GM21360 (cell line): Measurements from ENCODE around the gene SLC38A10.
"Not testable (repeated sequence)": the region's sequence is repeated elsewhere in the genome, so short reads cannot be mapped to it uniquely, and the experiment has no call there.

ENCODE experiments used
- ATAC-seq: cut with Tn5 transposase; IDR thresholded peaks from one replicate; pipeline ENCODE4 v1.9.1; 2021; ENCODE audit warnings: mild to moderate bottlenecking, moderate library complexity; ENCODE audit not compliant: unreplicated experiment

Gene SLC38A10

DNA sequence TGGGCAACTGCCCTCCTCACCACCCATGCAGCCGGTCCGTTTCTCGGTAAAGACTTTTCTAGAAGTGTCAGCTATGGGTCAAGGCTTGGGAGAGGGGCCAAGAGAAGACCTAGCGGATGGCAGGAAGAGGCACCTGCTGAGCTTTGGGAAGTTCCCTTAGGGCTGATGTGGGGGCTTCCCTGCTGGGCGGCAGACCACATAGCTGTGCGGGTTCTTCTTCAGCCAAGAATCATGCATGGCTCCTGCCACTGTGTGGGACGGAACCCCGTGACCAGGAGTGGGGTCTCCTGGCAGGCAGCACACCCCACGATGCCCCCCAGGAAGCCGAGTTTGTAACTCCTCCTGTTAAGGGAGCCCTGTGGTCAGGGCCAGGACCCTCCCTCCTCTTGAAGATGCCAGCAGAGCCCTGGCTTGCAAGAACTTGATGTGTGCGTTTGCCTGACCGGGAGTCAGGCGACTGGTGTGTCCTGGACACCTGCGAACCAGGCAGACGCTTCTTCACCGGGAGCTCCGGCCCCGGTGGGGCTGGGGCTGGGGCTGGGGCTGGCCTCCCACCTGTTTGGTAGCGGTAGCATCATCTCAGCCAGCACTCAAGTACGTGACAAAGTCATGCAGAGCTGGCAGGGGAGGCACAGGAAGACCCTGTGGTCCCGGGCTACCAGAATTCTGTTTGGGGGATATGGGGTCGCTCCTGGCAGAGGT lies 17.7 kb upstream of the SLC38A10 start:
- no peak for ATAC-seq

DNA sequence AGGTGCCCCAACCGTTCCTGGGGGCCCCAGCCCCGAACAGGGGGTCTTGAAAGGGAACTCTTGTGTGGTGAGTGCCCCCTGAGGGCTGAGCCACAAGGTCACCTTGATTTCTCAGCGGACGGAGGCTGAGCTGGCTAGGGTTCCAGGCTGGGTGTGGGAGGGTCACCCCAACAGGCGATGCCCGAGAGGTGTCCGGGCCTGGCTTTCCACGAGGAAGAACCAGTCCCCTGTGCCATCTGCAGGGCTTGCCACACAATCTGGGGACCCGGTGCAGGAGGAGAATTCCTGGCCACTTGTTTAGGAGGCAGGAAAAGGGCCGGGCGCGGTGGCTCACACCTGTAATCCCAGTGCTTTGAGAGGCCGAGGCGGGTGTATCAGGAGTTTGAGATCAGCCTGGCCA lies 16.8 kb upstream of the SLC38A10 start:
- no peak for ATAC-seq

DNA sequence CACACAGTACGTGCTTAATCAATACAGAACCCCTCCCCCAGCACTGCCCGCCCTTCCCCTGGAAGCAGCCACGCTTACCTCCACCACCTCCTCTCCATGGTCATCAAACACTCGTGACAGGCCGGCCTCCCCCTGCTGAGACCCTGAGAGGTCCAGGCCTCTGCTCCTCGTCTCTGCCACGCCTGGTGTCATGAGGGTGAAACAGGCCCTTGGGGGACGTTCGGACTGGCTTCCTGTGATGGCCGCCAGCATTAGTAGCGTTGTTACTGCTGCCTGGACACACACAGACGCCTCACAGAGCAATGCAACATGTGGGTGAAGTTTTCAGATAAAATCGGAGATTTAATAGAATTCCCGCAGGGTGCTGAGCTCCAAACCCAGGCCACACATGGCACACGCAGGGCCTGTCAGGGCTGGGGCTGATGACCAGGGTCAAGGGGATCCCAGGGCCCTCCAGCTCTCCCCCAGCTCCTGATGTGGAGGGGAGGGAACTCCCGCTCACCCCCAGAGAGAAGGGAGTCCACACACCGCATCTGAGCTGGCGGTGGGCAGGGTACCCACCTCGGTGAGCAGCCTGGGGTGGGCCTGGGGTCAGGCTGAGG lies 15.9 kb upstream of the SLC38A10 start:
- no peak for ATAC-seq

DNA sequence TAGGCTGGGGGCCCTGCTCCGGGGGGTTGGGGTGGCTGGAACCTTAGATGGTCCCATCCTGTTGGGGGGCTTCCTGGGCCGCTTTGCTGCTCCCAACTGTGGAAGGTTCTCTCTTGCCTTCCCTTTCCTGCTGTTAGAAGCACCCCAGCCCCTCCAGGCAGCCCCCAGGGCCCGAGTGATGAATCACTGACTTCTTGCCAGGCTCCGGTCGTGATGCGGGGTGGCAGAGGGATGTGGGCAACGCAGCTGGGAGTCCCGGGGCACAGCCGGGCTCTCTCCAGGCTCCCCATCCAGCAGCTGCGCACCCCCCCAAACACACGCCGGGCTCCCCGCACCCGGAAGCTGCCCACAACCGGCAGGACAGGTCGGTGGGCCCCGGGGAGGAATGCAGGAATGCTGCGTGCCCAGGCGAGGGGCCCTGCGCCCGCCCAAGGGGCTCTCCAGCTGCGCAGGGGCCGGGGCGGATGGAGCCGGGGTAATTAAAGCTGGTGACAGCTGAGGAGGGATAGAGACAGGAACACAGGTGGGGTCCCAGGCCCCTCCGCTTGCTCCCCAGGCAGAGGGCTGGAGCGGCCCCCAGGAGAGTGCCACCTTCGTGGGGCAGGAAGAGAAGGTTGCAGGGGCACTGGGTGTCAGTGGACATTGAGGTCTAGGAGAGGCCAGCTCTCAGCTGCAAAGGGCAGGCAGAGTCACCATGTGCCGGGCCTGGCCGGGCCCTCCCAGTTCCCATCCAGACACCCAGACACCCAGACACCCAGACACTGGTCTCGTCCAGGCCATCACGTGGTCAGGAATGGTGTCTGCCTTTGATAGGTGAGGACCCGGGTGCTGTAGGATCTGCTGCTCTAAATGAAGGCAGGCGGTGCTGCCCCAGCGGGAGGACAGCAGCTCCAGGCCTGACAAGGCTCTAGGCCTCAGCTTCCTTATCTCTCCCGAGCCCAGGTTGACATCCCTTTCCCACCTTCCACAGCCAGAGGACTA lies 15.0 kb upstream of the SLC38A10 start:
- no peak for ATAC-seq

DNA sequence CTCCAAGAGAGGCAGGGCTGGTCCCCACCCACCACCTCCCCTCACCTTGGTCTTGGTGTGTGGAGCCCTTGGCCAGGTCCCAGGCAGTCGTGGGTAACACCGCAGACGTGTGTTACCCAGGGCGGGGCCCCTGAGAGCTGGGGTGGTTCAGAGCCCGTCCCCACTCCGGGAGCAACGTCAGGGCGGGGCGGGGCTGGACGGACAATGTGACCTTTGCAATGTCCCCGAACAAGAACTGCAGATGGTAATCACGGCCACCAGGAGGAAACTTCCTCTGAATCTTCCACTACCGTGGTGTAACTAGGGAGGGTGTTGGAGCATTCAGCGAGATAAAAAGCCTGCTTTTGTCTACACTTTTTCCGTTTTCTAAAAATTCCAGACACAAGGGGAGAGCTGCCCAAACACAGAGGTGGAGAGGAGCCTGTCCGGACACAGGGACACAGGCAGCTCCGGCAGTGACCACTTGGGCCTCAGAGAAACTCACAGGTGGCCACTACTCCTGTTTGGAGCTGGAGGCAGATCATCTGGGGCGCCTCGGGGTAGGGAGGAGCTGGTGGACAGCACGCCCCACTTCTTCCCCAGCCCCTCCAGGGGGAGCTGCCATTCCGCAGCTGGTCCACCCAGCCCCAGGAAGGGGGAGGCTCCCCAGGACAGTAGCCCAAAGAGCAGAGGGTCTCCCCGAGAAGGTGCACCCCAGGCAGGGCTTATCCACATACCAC lies 14.2 kb upstream of the SLC38A10 start:
- ATAC-seq, result no peak

DNA sequence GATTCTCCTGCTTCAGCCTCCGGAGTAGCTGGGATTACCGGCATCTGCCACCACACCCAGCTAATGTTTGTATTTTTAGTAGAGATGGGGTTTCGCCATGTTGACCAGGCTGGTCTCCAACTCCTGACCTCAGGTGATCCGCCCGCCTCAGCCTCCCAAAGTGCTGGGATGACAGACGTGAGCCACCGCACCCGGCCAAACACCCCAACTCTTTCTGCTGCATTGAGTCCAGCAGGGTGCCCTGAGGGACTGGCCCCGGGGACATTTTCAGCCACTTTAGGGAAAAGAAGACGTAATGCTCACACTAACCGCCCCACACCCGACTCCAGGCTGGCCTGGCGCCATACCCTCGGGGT lies 13.7 kb upstream of the SLC38A10 start:
- ATAC-seq, result not testable (repeated sequence)

DNA sequence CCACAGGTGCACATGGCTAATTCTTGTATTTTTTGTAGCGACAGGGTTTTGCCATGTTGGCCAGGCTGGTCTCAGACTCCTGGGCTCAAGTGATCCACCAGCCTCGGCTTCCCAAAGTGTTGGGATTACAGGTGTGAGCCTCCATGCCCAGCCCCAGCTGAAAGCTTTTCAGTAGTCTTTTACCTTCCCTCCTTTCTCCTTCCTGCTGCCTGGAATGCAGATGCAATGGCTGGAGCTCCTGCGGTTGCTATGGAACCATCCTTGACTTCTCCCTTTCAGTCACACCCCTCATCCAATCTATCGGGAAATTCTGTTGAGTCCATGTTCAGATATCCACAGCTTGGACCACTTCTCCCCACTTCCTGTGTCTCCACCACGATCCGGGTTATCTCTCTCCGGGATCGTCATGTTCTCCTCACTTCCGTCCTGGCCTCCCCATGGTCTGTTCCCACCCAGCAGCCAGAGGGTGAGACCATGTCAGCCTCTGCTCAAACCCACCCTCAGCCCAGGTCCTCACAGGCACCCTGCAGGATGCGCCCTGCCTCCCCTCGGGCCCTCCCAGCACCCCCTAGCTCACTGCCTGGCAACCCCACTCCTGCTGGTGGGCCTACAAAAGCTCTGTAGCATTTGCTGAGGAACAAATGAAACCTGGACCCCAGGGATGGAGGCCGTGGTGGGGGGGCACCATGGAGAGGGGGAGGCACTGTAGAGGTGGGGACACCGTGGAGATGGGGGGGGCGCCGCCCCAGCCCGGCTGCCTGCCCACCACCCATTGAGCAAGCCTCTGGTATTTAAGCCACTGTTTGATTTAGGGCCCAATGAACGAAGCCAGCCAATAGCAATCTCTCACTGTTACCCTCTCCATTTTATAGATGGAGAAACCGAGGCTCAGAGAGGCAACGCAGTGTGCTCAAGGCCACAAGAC lies 12.8 kb upstream of the SLC38A10 start:
- ATAC-seq, result no peak

DNA sequence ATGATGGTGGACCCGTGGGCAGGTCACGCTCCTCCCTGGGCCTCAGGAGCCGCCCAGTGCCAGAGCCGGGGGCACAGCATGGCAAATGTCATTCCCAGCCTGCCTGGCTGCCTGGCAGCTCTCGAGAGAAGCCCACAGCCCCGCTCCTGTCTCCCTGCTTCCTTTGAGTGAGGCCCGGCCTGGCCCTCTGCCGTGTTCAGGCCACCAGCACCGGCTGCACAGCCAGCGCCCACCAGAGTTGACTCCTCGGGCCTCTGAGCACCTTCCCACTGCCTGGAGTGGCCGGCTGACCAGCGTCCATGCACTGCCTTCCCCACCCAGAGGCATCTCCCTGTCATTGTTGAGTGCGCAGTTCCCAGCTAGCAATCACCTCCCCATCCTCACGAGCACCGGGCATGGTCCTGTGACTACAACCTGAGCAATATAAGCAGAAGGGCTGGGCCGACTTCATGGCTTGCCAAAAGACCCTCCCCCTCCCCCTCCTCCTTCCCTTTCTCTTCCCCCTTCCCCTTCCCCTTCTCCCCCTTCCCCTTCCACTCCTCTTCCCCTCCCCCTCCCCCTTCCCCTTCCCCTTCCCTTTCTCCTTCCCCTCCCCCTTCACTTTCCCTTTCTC lies 11.9 kb upstream of the SLC38A10 start:
- ATAC-seq, result no peak

DNA sequence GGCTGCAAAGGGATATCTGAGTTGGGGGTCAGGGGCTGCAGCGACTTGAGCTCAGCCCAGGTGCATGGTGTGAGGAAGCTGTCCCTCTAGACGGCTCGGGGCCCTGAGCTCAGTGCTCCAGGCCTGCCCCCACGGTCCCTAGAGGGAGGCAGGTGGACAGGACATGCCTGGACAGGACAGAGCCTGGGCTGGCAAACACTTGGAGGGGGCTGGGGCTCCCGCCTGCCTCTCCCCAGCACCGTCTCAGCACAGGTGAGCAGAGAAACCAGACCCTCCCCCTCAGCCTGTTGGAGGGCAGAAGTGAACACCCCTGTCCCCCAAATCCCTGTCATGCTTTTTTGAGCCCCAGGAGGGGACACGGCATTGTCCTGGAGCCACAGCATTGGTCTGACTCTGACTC lies 11.4 kb upstream of the SLC38A10 start:
- ATAC-seq, result no peak

DNA sequence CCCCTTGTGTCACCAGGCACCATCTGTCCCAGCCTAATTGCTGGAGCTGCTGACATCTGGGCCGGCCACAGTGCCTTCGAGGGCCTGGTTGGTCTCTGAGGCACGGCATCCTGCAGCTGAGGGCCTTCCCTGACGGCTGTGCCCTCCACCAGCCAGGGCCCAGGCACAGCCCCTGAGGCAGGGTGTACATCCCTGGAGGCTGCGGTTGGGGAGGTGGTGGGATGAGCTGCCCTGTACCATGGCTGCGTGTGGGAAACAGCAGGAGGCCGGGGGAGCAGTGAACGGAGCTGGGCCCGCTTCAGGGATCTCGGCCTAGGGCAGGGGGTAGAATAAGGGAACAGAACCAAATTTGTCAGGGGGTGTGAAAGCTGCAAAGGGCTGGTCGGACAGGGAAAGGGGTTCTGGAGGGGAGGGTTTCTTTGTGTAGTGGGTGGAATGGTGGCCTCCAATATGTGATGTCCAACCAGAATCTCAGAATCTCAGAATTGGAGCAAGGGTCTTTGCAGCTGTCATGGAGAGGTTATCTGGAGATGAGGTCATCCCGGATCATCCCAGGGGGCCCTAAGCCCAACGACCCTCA lies 10.0 kb upstream of the SLC38A10 start:
- no peak for ATAC-seq

DNA sequence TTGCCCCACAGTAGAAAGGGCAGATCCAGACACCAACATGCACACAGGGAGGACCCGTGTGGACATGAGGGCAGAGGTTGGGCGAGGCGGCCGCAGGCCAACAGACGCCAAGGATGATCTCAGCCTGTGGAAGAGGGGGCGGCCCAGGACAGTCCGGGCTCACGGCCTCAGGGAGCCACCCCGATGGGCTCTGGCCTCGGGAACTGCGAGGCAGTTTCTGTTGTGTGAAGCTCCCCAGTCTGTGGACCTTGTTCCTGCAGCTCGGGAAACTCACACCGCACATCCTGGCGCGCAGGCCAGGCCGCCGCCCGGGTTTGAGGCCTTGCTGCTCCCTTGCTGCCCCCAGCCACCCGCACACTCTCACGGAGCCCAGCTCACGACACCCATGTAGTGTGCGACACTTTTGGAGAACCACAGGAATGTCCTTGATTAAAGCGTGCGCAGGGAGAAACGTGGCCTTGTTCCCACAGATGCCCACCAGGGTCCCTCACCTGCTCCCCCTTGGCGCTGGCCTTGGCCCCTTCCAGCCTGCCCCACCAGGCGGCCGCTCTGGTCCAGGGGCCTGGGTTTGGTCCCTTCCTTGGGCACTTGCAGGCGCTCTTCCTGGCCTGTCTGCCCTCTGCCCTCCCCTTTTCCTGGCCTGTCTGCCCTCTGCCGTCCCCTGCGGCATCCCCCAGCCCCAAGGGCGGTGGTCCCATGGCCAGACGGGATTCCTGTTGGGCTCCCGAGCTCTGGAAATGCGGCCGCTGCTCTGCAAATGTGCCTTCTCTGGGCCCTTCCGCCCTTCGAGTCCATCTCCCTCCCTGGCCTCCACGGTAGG lies 9.3 kb upstream of the SLC38A10 start:
- no peak for ATAC-seq

DNA sequence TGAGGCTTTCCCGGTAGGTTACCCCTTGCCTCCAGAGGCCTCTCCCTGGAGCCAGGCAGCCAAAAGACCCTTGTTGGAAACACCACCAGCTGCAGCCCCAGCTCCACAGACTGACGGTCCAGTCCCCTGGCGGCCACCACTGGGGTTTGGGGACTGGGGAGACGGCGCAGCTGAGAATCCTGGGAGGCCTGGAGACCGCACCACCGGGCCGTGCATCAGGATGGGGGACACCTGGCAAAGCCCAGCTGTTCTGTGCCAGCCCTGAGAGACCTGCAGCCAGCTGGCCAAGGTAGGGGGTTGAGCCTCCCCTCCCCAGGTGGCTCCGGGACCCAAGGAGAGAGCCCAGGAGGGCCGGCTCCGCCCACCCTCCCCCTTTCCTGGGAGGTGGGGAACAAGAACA lies 8.3 kb upstream of the SLC38A10 start:
- ATAC-seq, result no peak

DNA sequence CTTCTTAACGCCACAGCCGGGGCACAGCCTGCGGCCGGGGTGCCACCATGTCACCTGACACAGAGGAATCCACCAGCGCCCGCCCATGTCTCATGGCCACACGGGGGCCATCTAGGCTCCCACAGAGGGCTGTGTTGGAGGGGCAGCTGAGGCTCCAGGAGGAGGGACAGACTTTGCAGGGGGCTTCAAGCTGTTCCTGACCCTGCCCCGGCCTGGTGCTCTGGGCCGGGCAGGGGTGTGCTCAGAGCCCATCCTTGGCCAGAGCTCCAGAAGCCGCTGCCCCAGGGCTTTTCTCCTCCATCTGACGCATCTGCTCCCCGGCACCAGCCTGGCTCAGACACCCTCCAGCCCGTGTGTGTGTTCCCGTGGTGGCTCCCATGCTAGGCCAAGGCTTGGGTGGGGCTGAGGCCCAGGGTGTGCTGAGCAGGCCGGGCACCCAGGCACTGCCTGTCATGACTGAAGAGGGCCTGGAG lies 7.8 kb upstream of the SLC38A10 start:
- no peak for ATAC-seq

DNA sequence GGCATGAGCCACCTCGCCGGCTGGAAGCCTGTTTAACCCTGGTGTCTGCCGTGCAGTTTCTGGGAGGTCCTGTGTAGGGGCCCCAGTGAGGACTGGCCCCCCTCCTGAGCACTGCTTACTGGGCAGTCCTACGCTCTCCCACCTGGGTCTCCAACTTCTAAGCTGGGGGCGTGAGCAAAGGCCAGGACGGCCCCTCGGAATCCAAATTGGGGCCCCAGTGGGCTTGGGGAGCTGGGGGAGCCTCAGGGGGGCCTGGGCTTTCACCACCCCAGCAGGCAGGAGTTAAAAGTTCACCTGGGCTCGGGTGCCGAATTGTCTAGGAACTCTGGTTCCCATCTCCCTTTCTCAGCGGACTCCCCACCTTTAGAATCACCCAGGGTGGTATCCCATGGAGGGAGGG lies 7.2 kb upstream of the SLC38A10 start:
- no peak for ATAC-seq

DNA sequence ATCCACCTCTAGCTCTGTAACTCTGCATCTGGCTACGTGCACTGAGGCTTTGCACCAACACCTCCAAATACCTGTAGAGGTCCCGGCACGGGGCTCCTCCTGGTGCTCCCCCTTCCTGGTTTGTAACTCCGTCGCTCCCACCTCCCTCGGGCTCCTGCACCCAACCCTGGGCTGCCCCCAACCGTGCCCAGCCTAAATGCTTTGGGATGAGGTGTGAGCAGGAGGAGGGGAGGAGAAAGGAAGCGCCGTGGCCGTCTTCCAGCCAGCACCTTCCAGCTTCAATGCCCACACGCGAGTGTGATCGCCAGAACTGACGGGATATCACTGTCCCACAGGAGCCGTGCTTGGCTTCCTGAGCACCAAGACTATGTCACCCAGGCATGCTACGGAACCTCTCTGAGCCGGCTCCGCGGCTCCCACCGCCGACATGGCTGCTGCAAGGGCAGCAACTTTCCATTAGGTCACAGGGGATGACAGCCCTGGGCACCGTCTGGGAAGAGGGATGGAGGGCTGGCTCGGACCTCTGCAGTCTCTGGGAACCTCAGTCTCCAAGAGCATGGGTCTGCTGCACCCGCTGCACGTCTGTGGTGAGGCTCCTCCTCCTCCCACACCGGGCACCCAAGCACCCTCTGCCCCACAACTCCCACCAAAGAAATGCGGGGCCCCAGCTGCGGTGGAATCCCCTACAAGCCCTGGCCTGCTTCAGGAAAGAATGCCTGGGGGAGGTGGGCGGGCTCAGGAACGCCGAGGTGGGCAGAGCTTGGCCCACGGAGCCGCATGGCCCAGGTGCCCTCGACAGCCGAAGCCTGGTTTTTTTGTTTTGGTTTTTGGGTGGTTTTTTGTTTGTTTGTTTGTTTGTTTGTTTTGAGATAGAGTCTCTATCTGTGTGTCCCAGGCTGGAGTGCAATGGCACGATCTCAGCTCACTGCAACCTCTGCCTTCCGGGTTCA lies 6.4 kb upstream of the SLC38A10 start:
- ATAC-seq, result no peak

DNA sequence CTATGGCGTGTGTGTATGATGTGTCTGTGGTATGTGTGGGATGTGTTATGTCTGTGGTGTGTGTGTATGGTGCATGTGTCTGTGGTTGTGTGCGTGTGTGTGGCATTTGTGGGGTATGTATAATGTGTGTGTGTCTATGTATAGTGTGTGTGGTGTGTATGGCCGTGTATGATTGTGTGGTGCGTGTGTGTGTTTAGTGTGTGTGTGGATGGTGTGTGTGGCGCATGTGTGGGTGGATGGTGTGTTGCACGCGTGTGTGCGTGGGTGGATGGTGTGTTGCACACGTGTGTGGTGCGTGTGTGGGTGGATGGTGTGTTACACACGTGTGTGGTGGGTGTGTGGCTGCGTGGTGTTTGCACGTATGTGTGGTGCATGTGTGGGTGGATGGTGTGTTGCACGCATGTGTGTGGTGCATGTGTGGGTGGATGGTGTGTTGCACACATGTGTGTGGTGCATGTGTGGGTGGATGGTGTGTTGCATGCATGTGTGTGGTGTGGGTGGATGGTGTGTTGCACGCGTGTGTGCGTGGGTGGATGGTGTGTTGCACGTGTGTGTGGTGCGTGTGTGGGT lies 5.6 kb upstream of the SLC38A10 start:
- no peak for ATAC-seq
